ENCODE results near the gene PIWIL4.

DNA sequence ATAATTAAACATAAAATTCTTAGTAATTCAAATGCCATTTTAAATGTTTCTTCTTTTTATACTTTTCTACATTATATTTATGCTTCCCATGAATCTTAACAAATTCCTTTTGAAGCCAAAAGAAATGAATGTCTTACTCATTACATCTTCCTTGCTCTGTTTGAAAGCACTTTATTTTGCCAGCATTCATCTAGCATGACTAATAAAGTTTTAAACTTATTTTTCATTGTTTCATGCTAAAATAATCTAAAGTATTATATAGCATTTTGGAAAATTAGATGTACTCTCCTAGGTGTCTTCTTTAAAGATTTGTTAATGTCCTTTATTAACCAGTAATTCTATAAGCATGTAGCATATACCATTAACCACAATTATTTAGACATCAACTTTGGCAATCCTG, 9.7 kb upstream of the PIWIL4 start:
- TF ChIP-seq POLR2AphosphoS5 (IDR thresholded peaks at IDR 0.05) (no peak), CTCF (IDR thresholded peaks at IDR 0.05) (no peak), POLR2A (IDR thresholded peaks at IDR 0.05) (no peak)

Measured in breast epithelium (tissue), 3 donors.